LNCAP (cell line): Measurements from ENCODE around the gene ADGRD1.

Experiments used
- CTCF ChIP-seq: fragments of 450-650 bp; IDR thresholded peaks from 2 replicates; pipeline ENCODE4 v1.5.1; 2017; ENCODE audit warnings: mild to moderate bottlenecking

ADGRD1 gene

GRCh38 chr12:131187602-131188001, 233.9 kb downstream of the ADGRD1 start:
- TF ChIP-seq CTCF: no peak

DNA sequence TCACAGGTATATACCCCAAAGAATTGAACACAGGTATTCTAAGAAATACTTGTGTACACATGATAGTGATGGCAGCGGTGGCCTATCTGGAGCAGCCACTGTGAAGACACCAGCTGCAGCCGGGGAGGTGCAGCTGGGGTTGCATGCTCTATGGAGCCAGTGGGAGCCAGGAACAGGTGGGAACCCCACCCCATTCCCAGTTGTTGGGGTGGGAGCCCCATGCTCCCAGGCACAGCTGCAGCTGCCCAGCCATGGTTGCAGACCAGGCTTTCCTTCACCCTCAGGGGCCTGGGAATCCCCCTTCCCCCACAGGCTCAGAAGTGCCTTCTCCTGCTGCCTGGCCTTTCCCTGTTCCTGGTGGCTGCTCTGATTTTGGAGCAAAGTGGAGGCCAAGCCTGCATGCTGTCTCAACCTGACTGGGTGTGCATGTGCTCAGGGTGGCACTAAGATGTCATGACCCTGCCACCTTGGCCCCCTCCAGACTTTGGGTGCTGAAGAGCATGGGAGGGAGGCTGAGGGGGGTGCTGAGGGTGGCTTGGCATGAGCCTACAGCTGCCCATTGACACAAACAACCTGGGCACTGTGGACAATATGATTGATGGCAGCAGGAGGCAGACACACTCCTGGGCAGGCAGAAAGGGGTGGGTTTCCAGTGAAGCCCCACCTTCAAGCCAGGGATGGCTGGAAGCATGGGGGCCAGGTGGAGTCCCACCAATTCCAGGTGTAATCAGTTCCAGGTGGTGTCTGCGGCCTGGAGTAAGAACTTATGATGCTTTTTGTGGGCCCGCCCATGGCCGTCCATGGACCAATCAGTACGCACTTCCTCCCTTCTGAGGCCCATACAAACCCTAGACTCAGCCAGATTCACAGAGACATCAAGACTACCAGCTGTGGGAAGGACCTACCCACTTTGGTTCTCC, 234.7 kb downstream of the ADGRD1 start:
- no peak for TF ChIP-seq CTCF

DNA sequence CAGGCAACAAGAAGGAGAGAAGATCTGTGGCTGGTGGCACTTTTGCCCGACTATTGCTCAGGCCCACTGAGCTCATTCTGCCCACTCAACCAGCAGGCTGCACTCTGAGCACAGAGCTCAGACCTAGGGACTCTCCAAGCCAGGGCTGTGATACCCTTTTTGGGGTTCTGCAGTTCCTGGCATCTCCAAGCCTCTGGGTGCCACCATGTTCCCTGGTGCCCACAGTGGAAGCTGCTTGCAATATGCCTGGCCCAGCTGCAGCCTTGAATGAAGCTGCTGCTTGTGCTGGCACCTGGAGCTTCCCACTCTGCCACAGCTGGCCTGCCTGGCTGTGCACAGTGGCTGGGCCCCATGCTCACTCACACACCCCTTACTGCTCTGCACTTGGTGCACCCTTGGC, 236.1 kb downstream of the ADGRD1 start:
- TF ChIP-seq CTCF: no peak

DNA sequence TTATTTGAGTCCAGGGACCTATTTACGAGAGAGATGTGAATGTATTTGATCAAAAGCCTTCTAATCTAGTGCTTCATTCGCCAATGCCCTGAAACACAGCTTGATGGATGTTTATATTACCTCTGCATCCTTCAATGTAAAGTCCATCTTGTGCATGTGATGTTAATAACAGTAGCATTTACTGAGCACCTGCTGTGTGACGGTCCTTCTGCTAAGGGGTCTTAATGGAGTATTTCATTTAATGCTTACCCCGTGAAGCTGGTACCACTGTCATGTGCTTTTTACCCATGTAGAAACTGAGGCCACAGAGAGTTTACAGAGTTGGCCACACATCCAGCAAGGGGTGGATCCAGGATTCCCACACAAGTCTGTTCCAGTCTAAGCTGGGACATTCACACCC, 237.3 kb downstream of the ADGRD1 start:
- TF ChIP-seq CTCF: no peak
